Smooth muscle cell (in vitro differentiated cells): Measurements from ENCODE around the gene LMO1. TPM values are rescaled to one million over a fixed set of nuclear protein-coding genes. Genes with fewer than 3 reads are reported as not detected.

Experiments
- DNase-seq: peaks from one replicate; lab custom pipeline; 2025; ENCODE audit not compliant: unreplicated experiment; lab: John Stamatoyannopoulos, UW
- H2AFZ ChIP-seq: fragments of 200-600 bp; sonication (generic); 2 replicates; pipeline ENCODE4 v1.6.0; 2016; ENCODE audit warnings: antibody characterized with exemption, low read depth, mild to moderate bottlenecking
- H3F3A ChIP-seq: fragments of 200-600 bp; sonication (generic); 2 replicates; pipeline ENCODE4 v1.6.0; 2017; ENCODE audit warnings: antibody characterized with exemption, low read depth
- H3K27ac ChIP-seq: fragments of 200-600 bp; sonication (generic); 2 replicates; pipeline ENCODE4 v1.5.1; 2016; ENCODE audit warnings: low read depth, mild to moderate bottlenecking
- H3K27me3 ChIP-seq: fragments of 200-600 bp; sonication (generic); 2 replicates; pipeline ENCODE4 v1.6.1; 2016; ENCODE audit warnings: low read depth, mild to moderate bottlenecking
- H3K36me3 ChIP-seq: fragments of 200-600 bp; sonication (generic); 2 replicates; pipeline ENCODE4 v1.5.1; 2016; ENCODE audit warnings: low read depth
- H3K4me1 ChIP-seq: fragments of 200-600 bp; sonication (generic); 2 replicates; pipeline ENCODE4 v1.5.1; 2016; ENCODE audit warnings: low read depth
- H3K4me2 ChIP-seq: fragments of 200-600 bp; sonication (generic); 2 replicates; pipeline ENCODE4 v1.6.0; 2016; ENCODE audit warnings: mild to moderate bottlenecking
- H3K4me3 ChIP-seq: fragments of 200-600 bp; sonication (generic); 2 replicates; pipeline ENCODE4 v1.5.1; 2016; ENCODE audit warnings: mild to moderate bottlenecking
- H3K79me2 ChIP-seq: fragments of 200-600 bp; sonication (generic); 2 replicates; pipeline ENCODE4 v1.6.0; 2016; ENCODE audit warnings: low read depth, mild to moderate bottlenecking
- H3K9ac ChIP-seq: fragments of 200-600 bp; sonication (generic); 2 replicates; pipeline ENCODE4 v1.6.0; 2016; ENCODE audit warnings: low read depth
- H3K9me3 ChIP-seq: fragments of 200-600 bp; sonication (generic); replicated peaks from 2 replicates; pipeline ENCODE4 v1.5.1; 2016; ENCODE audit warnings: low read depth
- H4K20me1 ChIP-seq: fragments of 200-600 bp; sonication (generic); 2 replicates; pipeline ENCODE4 v1.6.0; 2016; ENCODE audit warnings: low read depth
- CTCF ChIP-seq: fragments of 200-600 bp; sonication (generic); IDR thresholded peaks from 2 replicates; pipeline ENCODE4 v1.5.1; 2017; ENCODE audit warnings: borderline replicate concordance, mild to moderate bottlenecking, antibody characterized with exemption; ENCODE audit not compliant: insufficient read depth, poor library complexity, severe bottlenecking
- WGBS: methylation state at CpG from one replicate; pipeline ENCODE4 v1.1.7; 2016; ENCODE audit warnings: low lambda C conversion rate; 5-methylcytosine and 5-hydroxymethylcytosine counted together
- polyA plus RNA-seq: library from polyadenylated mRNA; unstranded; fragments of >200 nt; fragmentation: Nextera tagmentation; extraction: Ambion mirVana; gene quantifications from 2 replicates; pipeline ENCODE4 v1.2.1, GENCODE V29; 2016
- total RNA-seq: library from RNA; depleted of rRNA; stranded (reverse); fragments of >200 nt; gene quantifications from 2 replicates; pipeline ENCODE4 v1.2.3, GENCODE V29; 2014

LMO1 gene
- total and polyA plus RNA-seq, 2 experiments from 2014 or later, result 1.1 to 1.6 TPM

- Histone ChIP-seq H3K4me3 (no peak overlapping the region), H3K9me3 (no peaks in the 10 kb centered on the region), H4K20me1 (no peaks in the 10 kb centered on the region), H3K79me2 (no peaks in the 10 kb centered on the region), H3K36me3 (no peaks in the 10 kb centered on the region), H2AFZ (no peak overlapping the region), H3K27ac (no peak overlapping the region), H3K4me2 (no peak overlapping the region), H3K4me1 (peaks cover 4% of the 10 kb centered on the region), H3F3A (no peaks in the 10 kb centered on the region), H3K27me3 (peaks cover 39% of the 10 kb centered on the region), H3K9ac (no peak overlapping the region)
- DNase-seq, result no peak
- TF ChIP-seq CTCF, result no peak
- 93% methylated on average over 20 of the region's 20 CpGs for WGBS
Observed at GRCh38 chr11:8260202-8260966, 3.3 kb downstream of the LMO1 start.

- no peak for TF ChIP-seq CTCF
- Histone ChIP-seq H3K9me3 (no peaks in the 10 kb centered on the region), H3K27me3 (peaks cover 31% of the 10 kb centered on the region), H3K79me2 (no peaks in the 10 kb centered on the region), H2AFZ (no peak overlapping the region), H3K4me3 (no peak overlapping the region), H3K4me2 (peak overlapping the region; percentile 41), H3K9ac (no peak overlapping the region), H3K36me3 (no peaks in the 10 kb centered on the region), H3K27ac (no peak overlapping the region), H4K20me1 (no peaks in the 10 kb centered on the region), H3K4me1 (peaks cover 4% of the 10 kb centered on the region), H3F3A (no peaks in the 10 kb centered on the region)
- 82% methylated on average over 11 of the region's 11 CpGs for WGBS
- no peak for DNase-seq
Observed at GRCh38 chr11:8259306-8259959, 4.2 kb downstream of the LMO1 start.

GRCh38 chr11:8258784-8259183, 4.9 kb downstream of the LMO1 start:
- Histone ChIP-seq H3K9ac (no peak overlapping the region), H3K79me2 (no peaks in the 10 kb centered on the region), H3K4me2 (no peak overlapping the region), H4K20me1 (no peaks in the 10 kb centered on the region), H3K36me3 (no peaks in the 10 kb centered on the region), H3K4me1 (peaks cover 4% of the 10 kb centered on the region), H2AFZ (no peak overlapping the region), H3K9me3 (no peaks in the 10 kb centered on the region), H3K27me3 (peaks cover 25% of the 10 kb centered on the region), H3K27ac (no peak overlapping the region), H3K4me3 (no peak overlapping the region), H3F3A (no peaks in the 10 kb centered on the region)
- no peak for DNase-seq
- TF ChIP-seq CTCF, result no peak
- 41% methylated on average over 9 of the region's 9 CpGs for WGBS
